GM12891 (cell line): Measurements from ENCODE around the gene ERMP1.

Experiments
- PAX5 ChIP-seq: IDR thresholded peaks from 2 replicates; pipeline ENCODE4 v1.6.1; 2011; ENCODE audit warnings: low read length, moderate library complexity, mild to moderate bottlenecking; ENCODE audit not compliant: insufficient read depth, severe bottlenecking
- POLR2A ChIP-seq: IDR thresholded peaks from 2 replicates; pipeline ENCODE4 v1.6.1; 2011; ENCODE audit warnings: low read depth, low read length, control low read depth
- SPI1 ChIP-seq: IDR thresholded peaks from 2 replicates; pipeline ENCODE4 v1.6.1; 2011; ENCODE audit warnings: low read depth, low read length, control low read depth

DNA sequence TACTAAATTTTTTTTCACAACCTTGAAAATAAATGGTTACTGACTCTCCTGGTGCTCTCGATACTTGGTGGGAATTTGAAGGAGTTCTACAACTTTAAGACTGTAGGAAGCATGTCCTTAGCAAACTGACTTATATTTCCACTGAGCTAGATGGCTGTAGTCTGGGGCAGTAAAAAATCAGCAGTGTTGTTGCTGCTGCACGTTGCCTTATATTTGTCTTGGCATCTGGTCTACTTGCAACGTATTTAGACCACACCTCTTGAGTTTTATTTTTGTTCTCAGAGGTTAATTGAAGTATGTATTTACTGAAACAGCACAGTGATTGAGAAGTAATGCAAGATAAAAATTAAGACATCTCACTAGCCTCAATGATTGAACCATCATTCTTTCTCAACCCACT is 76.3 kb downstream of the ERMP1 start:
- no peak for TF ChIP-seq SPI1
- no peak for TF ChIP-seq PAX5
- TF ChIP-seq POLR2A = no peak
